Hepatocyte (in vitro differentiated cells): ENCODE measurements around the gene DEAF1. TPM values are rescaled to one million over a fixed set of nuclear protein-coding genes. Genes with fewer than 3 reads are reported as not detected.

Experiments used
- DNase-seq: peaks from one replicate; pipeline ENCODE4 v3.0.0-alpha.2; 2016; ENCODE audit warnings: low spot score
- H2AFZ ChIP-seq: fragments of 200-600 bp; sonication (generic); 2 replicates; pipeline ENCODE4 v1.6.0; 2016; ENCODE audit warnings: antibody characterized with exemption, mild to moderate bottlenecking
- H3K27ac ChIP-seq: fragments of 200-600 bp; sonication (generic); 2 replicates; pipeline ENCODE4 v1.5.1; 2016; ENCODE audit warnings: mild to moderate bottlenecking
- H3K27me3 ChIP-seq: fragments of 200-600 bp; sonication (generic); 2 replicates; pipeline ENCODE4 v1.6.1; 2016
- H3K36me3 ChIP-seq: fragments of 200-600 bp; sonication (generic); replicated peaks from 2 replicates; pipeline ENCODE4 v1.5.1; 2016; ENCODE audit warnings: low read depth; ENCODE audit not compliant: insufficient read depth
- H3K4me1 ChIP-seq: fragments of 200-600 bp; sonication (generic); 2 replicates; pipeline ENCODE4 v1.5.1; 2016; ENCODE audit warnings: mild to moderate bottlenecking, moderate library complexity; ENCODE audit not compliant: insufficient read depth
- H3K4me2 ChIP-seq: fragments of 200-600 bp; sonication (generic); 2 replicates; pipeline ENCODE4 v1.6.0; 2016
- H3K4me3 ChIP-seq: fragments of 200-600 bp; sonication (generic); 2 replicates; pipeline ENCODE4 v1.5.1; 2016; ENCODE audit warnings: mild to moderate bottlenecking
- H3K79me2 ChIP-seq: fragments of 200-600 bp; sonication (generic); 2 replicates; pipeline ENCODE4 v1.6.0; 2017; ENCODE audit warnings: mild to moderate bottlenecking
- H3K9me2 ChIP-seq: fragments of 200-600 bp; sonication (generic); replicated peaks from 2 replicates; pipeline ENCODE4 v1.6.0; 2017; ENCODE audit warnings: mild to moderate bottlenecking; ENCODE audit not compliant: insufficient read depth
- H3K9me3 ChIP-seq: fragments of 200-600 bp; sonication (generic); 2 replicates; pipeline ENCODE4 v1.5.1; 2016; ENCODE audit warnings: low read depth, mild to moderate bottlenecking
- H4K20me1 ChIP-seq: fragments of 200-600 bp; sonication (generic); 2 replicates; pipeline ENCODE4 v1.6.0; 2016; ENCODE audit warnings: mild to moderate bottlenecking; ENCODE audit not compliant: insufficient read depth, poor library complexity, severe bottlenecking
- EZH2 ChIP-seq: fragments of 200-600 bp; sonication (generic); IDR thresholded peaks from 2 replicates; pipeline ENCODE4 v1.6.1; 2016; ENCODE audit warnings: antibody characterized with exemption, mild to moderate bottlenecking, borderline replicate concordance
- EZH2phosphoT487 ChIP-seq: fragments of 200-600 bp; sonication (generic); IDR thresholded peaks from one replicate; pipeline ENCODE4 v1.6.1; 2018; ENCODE audit warnings: antibody characterized with exemption, mild to moderate bottlenecking, low read depth, moderate library complexity; ENCODE audit not compliant: unreplicated experiment, severe bottlenecking
- WGBS: methylation state at CpG from one replicate; pipeline ENCODE4 v1.1.6; 2016; ENCODE audit warnings: low lambda C conversion rate; ENCODE audit errors: missing lambda C conversion rate; 5-methylcytosine and 5-hydroxymethylcytosine counted together
- polyA plus RNA-seq: library from polyadenylated mRNA; unstranded; fragments of >200 nt; fragmentation: Nextera tagmentation; extraction: Ambion mirVana; gene quantifications from 2 replicates; pipeline ENCODE4 v1.2.1, GENCODE V29; 2016
- total RNA-seq: library from RNA; depleted of rRNA; stranded (reverse); fragments of >200 nt; gene quantifications from 2 replicates; pipeline ENCODE4 v1.2.3, GENCODE V29; 2014
- TF ChIP-seq, protein P1 (sequence below): fragments of 200-600 bp; sonication (generic); IDR thresholded peaks from 2 replicates; pipeline ENCODE4 v1.5.1; 2016; ENCODE audit warnings: antibody characterized with exemption, mild to moderate bottlenecking; ENCODE audit not compliant: poor library complexity

DEAF1 gene
- total and polyA plus RNA-seq, 2 experiments from 2014 or later: 27.2 to 59.1 TPM

DNA sequence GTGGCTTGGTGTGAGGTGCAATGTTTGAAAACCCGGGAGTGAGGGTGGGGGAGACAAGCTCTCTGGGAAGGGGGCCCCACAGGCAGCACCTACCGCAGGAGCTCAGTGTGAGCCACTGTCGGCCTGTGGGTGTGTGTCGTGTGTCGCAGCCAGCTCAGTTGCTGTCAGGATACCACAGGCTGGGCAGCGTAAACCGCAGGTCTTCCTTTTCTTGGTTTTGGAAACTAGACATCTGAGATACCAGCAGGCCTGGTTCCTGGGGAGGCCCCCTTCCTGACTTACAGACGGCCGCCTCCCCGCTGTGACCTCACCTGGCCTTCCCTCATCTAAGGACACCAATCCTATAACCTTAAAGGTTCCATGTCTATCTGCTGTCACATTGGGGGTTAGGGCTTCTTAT, 98.6 kb downstream of the DEAF1 start:
- Histone ChIP-seq H3K4me2 (no peak overlapping the region), H4K20me1 (peaks cover 6% of the 10 kb centered on the region), H3K79me2 (peaks cover 30% of the 10 kb centered on the region), H3K4me3 (no peak overlapping the region), H2AFZ (no peak overlapping the region), H3K9me3 (no peaks in the 10 kb centered on the region), H3K36me3 (no peaks in the 10 kb centered on the region), H3K4me1 (no peaks in the 10 kb centered on the region), H3K9me2 (no peaks in the 10 kb centered on the region), H3K27ac (no peak overlapping the region), H3K27me3 (no peaks in the 10 kb centered on the region)
- 95% methylated on average over 10 of the region's 10 CpGs for WGBS
- no peak for DNase-seq
- no peak for TF ChIP-seq EZH2phosphoT487
- TF ChIP-seq EZH2: no peak
- TF ChIP-seq, protein P1, sequence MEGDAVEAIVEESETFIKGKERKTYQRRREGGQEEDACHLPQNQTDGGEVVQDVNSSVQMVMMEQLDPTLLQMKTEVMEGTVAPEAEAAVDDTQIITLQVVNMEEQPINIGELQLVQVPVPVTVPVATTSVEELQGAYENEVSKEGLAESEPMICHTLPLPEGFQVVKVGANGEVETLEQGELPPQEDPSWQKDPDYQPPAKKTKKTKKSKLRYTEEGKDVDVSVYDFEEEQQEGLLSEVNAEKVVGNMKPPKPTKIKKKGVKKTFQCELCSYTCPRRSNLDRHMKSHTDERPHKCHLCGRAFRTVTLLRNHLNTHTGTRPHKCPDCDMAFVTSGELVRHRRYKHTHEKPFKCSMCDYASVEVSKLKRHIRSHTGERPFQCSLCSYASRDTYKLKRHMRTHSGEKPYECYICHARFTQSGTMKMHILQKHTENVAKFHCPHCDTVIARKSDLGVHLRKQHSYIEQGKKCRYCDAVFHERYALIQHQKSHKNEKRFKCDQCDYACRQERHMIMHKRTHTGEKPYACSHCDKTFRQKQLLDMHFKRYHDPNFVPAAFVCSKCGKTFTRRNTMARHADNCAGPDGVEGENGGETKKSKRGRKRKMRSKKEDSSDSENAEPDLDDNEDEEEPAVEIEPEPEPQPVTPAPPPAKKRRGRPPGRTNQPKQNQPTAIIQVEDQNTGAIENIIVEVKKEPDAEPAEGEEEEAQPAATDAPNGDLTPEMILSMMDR: no peak

DNA sequence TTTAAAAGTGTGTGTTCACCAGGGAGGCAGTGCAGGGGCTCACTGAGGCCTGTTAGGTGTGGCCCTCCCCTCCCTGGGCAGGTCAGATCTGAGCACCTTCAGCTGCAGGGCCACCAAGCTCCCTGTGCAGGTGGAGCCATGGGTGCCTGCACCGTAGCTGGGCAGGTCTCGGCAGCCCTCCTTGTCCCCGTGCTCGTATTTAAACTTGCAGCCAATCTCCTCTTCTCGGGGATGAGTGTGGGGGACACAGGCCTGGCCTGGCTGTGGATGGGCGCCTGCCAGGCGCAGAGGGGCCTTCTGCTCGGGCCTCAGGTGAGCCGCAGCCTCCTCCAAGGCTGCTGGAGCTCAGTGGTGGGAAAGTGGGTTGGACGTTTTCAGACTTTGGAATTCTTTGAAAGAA, 99.6 kb downstream of the DEAF1 start:
- no peak overlapping the region for H3K27ac ChIP-seq
- peaks cover 40% of the 10 kb centered on the region for H3K79me2 ChIP-seq
- H3K27me3 ChIP-seq: no peaks in the 10 kb centered on the region
- no peaks in the 10 kb centered on the region for H3K4me1 ChIP-seq
- H2AFZ ChIP-seq: no peak overlapping the region
- TF ChIP-seq EZH2phosphoT487: no peak
- TF ChIP-seq, protein P1: no peak
- H3K9me3 ChIP-seq: no peaks in the 10 kb centered on the region
- no peak for DNase-seq
- H3K4me2 ChIP-seq: no peak overlapping the region
- 96% methylated on average over 10 of the region's 10 CpGs for WGBS
- peaks cover 8% of the 10 kb centered on the region for H4K20me1 ChIP-seq
- no peaks in the 10 kb centered on the region for H3K36me3 ChIP-seq
- no peak overlapping the region for H3K4me3 ChIP-seq
- no peaks in the 10 kb centered on the region for H3K9me2 ChIP-seq

Other genes with a start within 250 kb of the DEAF1 start
- 29.7 and 31.5 TPM in 2 replicates for gene PTDSS2, start 244.9 kb downstream of the DEAF1 start, total RNA-seq
- gene PTDSS2, start 244.9 kb downstream of the DEAF1 start, polyA plus RNA-seq: 50.6 and 50.8 TPM in 2 replicates
- gene RNH1, start 188.0 kb downstream of the DEAF1 start, total RNA-seq: 87.5 and 105 TPM in 2 replicates
- 199 and 200 TPM in 2 replicates for gene RNH1, start 188.0 kb downstream of the DEAF1 start, polyA plus RNA-seq
- gene HRAS, start 159.6 kb downstream of the DEAF1 start, total RNA-seq: 19.3 and 28.4 TPM in 2 replicates
- gene HRAS, start 159.6 kb downstream of the DEAF1 start, polyA plus RNA-seq: 57.9 and 84.0 TPM in 2 replicates
- 0.64 and 1.6 TPM in 2 replicates for gene LRRC56, start 157.7 kb downstream of the DEAF1 start, total RNA-seq
- gene LRRC56, start 157.7 kb downstream of the DEAF1 start, polyA plus RNA-seq: 0.40 and 1.2 TPM in 2 replicates
- 3.4 and 7.3 TPM in 2 replicates for gene LMNTD2, start 134.5 kb downstream of the DEAF1 start, total RNA-seq
- 15.9 and 19.1 TPM in 2 replicates for gene LMNTD2, start 134.5 kb downstream of the DEAF1 start, polyA plus RNA-seq
- gene RASSF7, start 134.3 kb downstream of the DEAF1 start, total RNA-seq: 47.6 and 75.8 TPM in 2 replicates
- gene RASSF7, start 134.3 kb downstream of the DEAF1 start, polyA plus RNA-seq: 104 and 130 TPM in 2 replicates
- 25.6 and 26.9 TPM in 2 replicates for gene PHRF1, start 118.8 kb downstream of the DEAF1 start, total RNA-seq
- 25.6 TPM in 2 replicates for gene PHRF1, start 118.8 kb downstream of the DEAF1 start, polyA plus RNA-seq
- 9.3 and 10.4 TPM in 2 replicates for gene IRF7, start 79.3 kb downstream of the DEAF1 start, total RNA-seq
- 24.6 and 30.4 TPM in 2 replicates for gene IRF7, start 79.3 kb downstream of the DEAF1 start, polyA plus RNA-seq
- 91.5 and 114 TPM in 2 replicates for gene CDHR5, start 70.3 kb downstream of the DEAF1 start, total RNA-seq
- gene CDHR5, start 70.3 kb downstream of the DEAF1 start, polyA plus RNA-seq: 142 and 166 TPM in 2 replicates
- gene SCT, start 68.0 kb downstream of the DEAF1 start, total RNA-seq: not detected in 2 replicates
- gene SCT, start 68.0 kb downstream of the DEAF1 start, polyA plus RNA-seq: 20.5 and 21.7 TPM in 2 replicates
- gene DRD4, start 58.0 kb downstream of the DEAF1 start, total RNA-seq: not detected in 2 replicates
- gene DRD4, start 58.0 kb downstream of the DEAF1 start, polyA plus RNA-seq: 1.1 and 2.9 TPM in 2 replicates
- 23.8 and 26.7 TPM in 2 replicates for gene TMEM80, start 594 bp upstream of the DEAF1 start, total RNA-seq
- gene TMEM80, start 594 bp upstream of the DEAF1 start, polyA plus RNA-seq: 35.5 and 38.1 TPM in 2 replicates
- gene EPS8L2, start 11.0 kb upstream of the DEAF1 start, total RNA-seq: 135 and 157 TPM in 2 replicates
- gene EPS8L2, start 11.0 kb upstream of the DEAF1 start, polyA plus RNA-seq: 310 and 339 TPM in 2 replicates
- gene TALDO1, start 52.2 kb upstream of the DEAF1 start, total RNA-seq: 132 and 137 TPM in 2 replicates
- 161 and 178 TPM in 2 replicates for gene TALDO1, start 52.2 kb upstream of the DEAF1 start, polyA plus RNA-seq
- gene GATD1, start 82.3 kb upstream of the DEAF1 start, total RNA-seq: 21.4 and 24.2 TPM in 2 replicates
- gene GATD1, start 82.3 kb upstream of the DEAF1 start, polyA plus RNA-seq: 21.6 and 29.0 TPM in 2 replicates
- gene CEND1, start 94.9 kb upstream of the DEAF1 start, total RNA-seq: not detected in 2 replicates
- 0.39 TPM in 1 of 2 replicates, not detected in the other for gene CEND1, start 94.9 kb upstream of the DEAF1 start, polyA plus RNA-seq
- gene SLC25A22, start 103.1 kb upstream of the DEAF1 start, total RNA-seq: 11.1 and 16.2 TPM in 2 replicates
- 19.7 and 23.7 TPM in 2 replicates for gene SLC25A22, start 103.1 kb upstream of the DEAF1 start, polyA plus RNA-seq
- gene PIDD1, start 110.0 kb upstream of the DEAF1 start, total RNA-seq: 7.1 and 11.1 TPM in 2 replicates
- gene PIDD1, start 110.0 kb upstream of the DEAF1 start, polyA plus RNA-seq: 16.3 and 29.5 TPM in 2 replicates
- gene RPLP2, start 114.7 kb upstream of the DEAF1 start, total RNA-seq: 342 and 401 TPM in 2 replicates
- 468 and 539 TPM in 2 replicates for gene RPLP2, start 114.7 kb upstream of the DEAF1 start, polyA plus RNA-seq
- 12.2 and 12.9 TPM in 2 replicates for gene PNPLA2, start 123.7 kb upstream of the DEAF1 start, total RNA-seq
- 50.0 and 57.3 TPM in 2 replicates for gene PNPLA2, start 123.7 kb upstream of the DEAF1 start, polyA plus RNA-seq
- gene CRACR2B, start 132.7 kb upstream of the DEAF1 start, total RNA-seq: 9.7 and 10.2 TPM in 2 replicates
- gene CRACR2B, start 132.7 kb upstream of the DEAF1 start, polyA plus RNA-seq: 33.2 and 39.7 TPM in 2 replicates
- gene CD151, start 137.7 kb upstream of the DEAF1 start, total RNA-seq: 248 and 260 TPM in 2 replicates
- 356 and 392 TPM in 2 replicates for gene CD151, start 137.7 kb upstream of the DEAF1 start, polyA plus RNA-seq
- gene POLR2L, start 147.3 kb upstream of the DEAF1 start, total RNA-seq: 38.0 and 50.2 TPM in 2 replicates
- 372 and 402 TPM in 2 replicates for gene POLR2L, start 147.3 kb upstream of the DEAF1 start, polyA plus RNA-seq
- 62.5 and 82.8 TPM in 2 replicates for gene TSPAN4, start 147.6 kb upstream of the DEAF1 start, total RNA-seq
- 148 and 177 TPM in 2 replicates for gene TSPAN4, start 147.6 kb upstream of the DEAF1 start, polyA plus RNA-seq
- 61.5 and 92.4 TPM in 2 replicates for gene CHID1, start 215.6 kb upstream of the DEAF1 start, total RNA-seq
- 152 and 155 TPM in 2 replicates for gene CHID1, start 215.6 kb upstream of the DEAF1 start, polyA plus RNA-seq
- gene AP2A2, start 230.6 kb upstream of the DEAF1 start, total RNA-seq: 57.8 and 68.0 TPM in 2 replicates
- gene AP2A2, start 230.6 kb upstream of the DEAF1 start, polyA plus RNA-seq: 49.7 and 56.2 TPM in 2 replicates